ENCODE measurements around the gene HSD17B3. TPM values are rescaled to one million over a fixed set of nuclear protein-coding genes. Genes with fewer than 3 reads are reported as not detected.

The HSD17B3 gene
- total RNA-seq, 1 donor from 2014 or later, result not detected

GRCh38 chr9:96187151-96187555, 114.8 kb downstream of the HSD17B3 start:
- TF ChIP-seq CTCF (conservative IDR thresholded peaks at IDR 0.05; ENCODE audit: low read depth, low read length), result no peak
- DNase-seq (ENCODE audit: low read depth), result no peak
- H3K4me3 ChIP-seq (ENCODE audit: low read depth, low read length), result no peak overlapping the region

GRCh38 chr9:96186591-96187011, 115.4 kb downstream of the HSD17B3 start:
- DNase-seq (ENCODE audit: low read depth), result no peak
- TF ChIP-seq CTCF (conservative IDR thresholded peaks at IDR 0.05; ENCODE audit: low read depth, low read length), result no peak
- no peak overlapping the region for H3K4me3 ChIP-seq (ENCODE audit: low read depth, low read length)

GRCh38 chr9:96185518-96186156, 116.3 kb downstream of the HSD17B3 start:
- TF ChIP-seq CTCF (conservative IDR thresholded peaks at IDR 0.05; ENCODE audit: low read depth, low read length), result no peak
- no peak overlapping the region for H3K4me3 ChIP-seq (ENCODE audit: low read depth, low read length)
- DNase-seq (ENCODE audit: low read depth), result no peak

Other genes with a start within 250 kb of the HSD17B3 start
- gene SLC35D2, start 81.5 kb upstream of the HSD17B3 start, total RNA-seq, result 43.8 and 45.8 TPM in 2 replicates
- 10.8 and 12.2 TPM in 2 replicates for gene ZNF367, start 116.2 kb upstream of the HSD17B3 start, total RNA-seq
- gene HABP4, start 148.0 kb upstream of the HSD17B3 start, total RNA-seq, result 27.3 and 41.2 TPM in 2 replicates

Measured in epithelial cell of proximal tubule (primary cell).